ENCODE results near the gene ACSS3.
"Not testable (repeated sequence)": the region's sequence is repeated elsewhere in the genome, so short reads cannot be mapped to it uniquely, and the experiment has no call there.

ACSS3 gene

DNA sequence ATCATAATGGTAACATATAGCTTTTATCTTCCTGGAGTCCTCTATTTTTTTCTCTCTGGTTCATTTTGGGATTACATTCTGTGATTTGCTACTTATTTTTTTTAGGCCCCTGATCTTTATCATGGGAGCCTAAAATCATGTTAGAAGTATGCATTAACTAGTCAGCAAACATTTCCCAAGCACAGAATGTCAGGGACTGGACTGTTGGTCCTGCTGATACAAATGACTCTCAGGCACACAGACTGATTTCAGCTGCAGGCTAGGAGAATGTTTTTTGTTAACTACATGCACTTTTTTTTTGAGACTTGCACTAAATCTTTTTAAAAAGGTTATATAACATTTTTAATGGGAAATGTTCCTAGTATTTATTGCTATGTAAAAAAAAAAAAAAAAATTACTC, 131.1 kb downstream of the ACSS3 start:
- TF ChIP-seq, protein P1, sequence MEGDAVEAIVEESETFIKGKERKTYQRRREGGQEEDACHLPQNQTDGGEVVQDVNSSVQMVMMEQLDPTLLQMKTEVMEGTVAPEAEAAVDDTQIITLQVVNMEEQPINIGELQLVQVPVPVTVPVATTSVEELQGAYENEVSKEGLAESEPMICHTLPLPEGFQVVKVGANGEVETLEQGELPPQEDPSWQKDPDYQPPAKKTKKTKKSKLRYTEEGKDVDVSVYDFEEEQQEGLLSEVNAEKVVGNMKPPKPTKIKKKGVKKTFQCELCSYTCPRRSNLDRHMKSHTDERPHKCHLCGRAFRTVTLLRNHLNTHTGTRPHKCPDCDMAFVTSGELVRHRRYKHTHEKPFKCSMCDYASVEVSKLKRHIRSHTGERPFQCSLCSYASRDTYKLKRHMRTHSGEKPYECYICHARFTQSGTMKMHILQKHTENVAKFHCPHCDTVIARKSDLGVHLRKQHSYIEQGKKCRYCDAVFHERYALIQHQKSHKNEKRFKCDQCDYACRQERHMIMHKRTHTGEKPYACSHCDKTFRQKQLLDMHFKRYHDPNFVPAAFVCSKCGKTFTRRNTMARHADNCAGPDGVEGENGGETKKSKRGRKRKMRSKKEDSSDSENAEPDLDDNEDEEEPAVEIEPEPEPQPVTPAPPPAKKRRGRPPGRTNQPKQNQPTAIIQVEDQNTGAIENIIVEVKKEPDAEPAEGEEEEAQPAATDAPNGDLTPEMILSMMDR (IDR thresholded peaks at IDR 0.05; ENCODE audit: borderline replicate concordance, control extremely low read depth, extremely low read depth, insufficient read depth, missing control alignments) = no peak
- no peak for DNase-seq (ENCODE audit: low spot score)
- in situ Hi-C loops (cut with MboI; ENCODE audit: low sequenced_read_pairs, unreplicated experiment) = no loop called here

DNA sequence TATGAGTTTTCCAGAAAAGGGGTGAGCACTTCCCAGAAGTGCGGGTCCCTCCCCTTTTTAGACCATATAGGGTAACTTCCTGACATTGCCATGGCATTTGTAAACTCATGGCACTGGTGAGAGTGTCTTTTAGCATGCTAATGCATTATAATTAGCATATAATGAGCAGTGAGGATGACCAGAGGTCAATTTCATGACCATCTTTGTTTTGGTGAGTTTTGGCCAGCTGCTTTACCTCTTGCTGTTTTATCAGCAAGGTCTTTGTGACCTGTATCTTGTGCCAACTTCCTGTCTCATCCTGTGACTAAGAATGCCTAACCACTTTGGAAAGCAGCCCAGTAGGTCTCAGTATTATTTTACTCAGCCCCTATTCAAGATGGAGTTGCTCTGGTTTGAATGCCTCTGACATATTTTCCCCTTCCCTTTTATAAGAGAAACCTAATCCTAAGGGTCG, 131.9 kb downstream of the ACSS3 start:
- DNase-seq (ENCODE audit: low spot score); in situ Hi-C loops (cut with MboI; ENCODE audit: low sequenced_read_pairs, unreplicated experiment): not testable (repeated sequence)

DNA sequence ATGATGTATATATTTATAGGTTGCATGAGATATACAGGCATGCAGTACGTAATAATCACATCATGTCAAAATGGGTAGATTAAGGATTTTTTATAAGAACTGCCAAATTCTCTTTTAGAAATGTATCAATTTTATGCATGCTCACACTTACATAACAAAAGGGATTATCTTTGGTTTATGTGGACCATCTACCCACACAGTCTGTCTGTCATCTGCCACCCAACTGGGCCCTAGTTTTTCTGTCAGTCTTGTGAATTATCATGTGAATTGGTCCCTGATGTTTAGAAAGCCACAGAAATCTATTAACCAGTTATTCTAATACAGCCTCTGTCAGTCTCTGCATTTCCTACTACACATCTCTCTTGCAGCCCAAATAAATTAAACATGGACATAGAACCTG, 133.4 kb downstream of the ACSS3 start:
- TF ChIP-seq, protein P1 (IDR thresholded peaks at IDR 0.05; ENCODE audit: borderline replicate concordance, control extremely low read depth, extremely low read depth, insufficient read depth, missing control alignments) = no peak
- in situ Hi-C loops (cut with MboI; ENCODE audit: low sequenced_read_pairs, unreplicated experiment) = no loop called here
- no peak for DNase-seq (ENCODE audit: low spot score)

DNA sequence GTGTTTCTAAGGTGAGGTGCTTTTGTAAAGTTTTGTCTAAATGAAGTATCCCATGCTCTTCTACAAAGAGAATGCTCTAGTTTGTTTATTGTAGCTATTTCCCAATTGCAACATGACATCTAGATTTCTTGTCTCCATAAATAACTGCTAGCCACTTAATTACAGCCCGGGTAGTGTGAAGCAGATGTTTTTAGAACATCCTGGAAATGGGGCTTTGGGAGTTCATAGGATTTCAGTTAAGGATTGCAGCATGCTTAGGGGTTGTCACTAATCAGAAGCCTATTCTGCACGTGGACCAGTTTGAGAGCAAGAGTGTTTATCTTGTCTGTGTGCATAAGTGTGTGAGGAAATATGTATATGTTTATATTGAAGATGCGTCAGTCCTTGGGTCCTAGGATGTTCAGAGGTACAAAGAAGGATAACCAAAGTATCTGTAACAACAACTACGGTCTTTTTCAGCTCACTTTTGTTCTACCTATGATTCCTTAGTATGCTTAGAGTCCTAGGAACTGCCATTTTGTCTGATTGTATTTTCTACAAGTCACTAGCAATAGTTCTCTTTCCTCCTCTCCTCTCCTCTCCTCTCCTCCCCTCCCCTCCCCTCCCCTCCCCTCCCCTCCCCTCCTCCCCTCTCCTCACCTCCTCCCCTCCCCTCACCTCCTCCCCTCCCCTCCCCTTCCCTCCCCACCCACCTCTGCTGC, 135.3 kb downstream of the ACSS3 start:
- TF ChIP-seq, protein P1 (IDR thresholded peaks at IDR 0.05; ENCODE audit: borderline replicate concordance, control extremely low read depth, extremely low read depth, insufficient read depth, missing control alignments) = no peak
- in situ Hi-C loops (cut with MboI; ENCODE audit: low sequenced_read_pairs, unreplicated experiment) = no loop called here
- DNase-seq (ENCODE audit: low spot score) = no peak

DNA sequence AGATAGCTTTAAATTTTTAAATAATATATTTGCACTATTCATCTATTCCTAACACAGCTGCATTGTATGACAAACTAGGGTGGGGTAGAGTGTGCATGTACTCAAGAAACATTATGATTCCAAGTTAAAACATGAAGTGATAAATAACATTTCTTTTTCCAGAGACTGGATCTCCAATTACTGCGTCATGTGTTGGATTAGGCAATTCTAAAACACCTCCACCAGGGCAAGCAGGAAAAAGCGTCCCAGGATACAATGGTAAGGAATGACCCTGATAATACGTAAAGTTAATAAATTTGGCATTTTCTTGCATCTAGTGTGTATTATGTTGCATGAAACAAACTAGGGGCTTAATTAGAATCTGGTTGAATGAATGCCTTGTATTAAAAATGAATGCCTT, 138.9 kb downstream of the ACSS3 start:
- TF ChIP-seq, protein P1 (IDR thresholded peaks at IDR 0.05; ENCODE audit: borderline replicate concordance, control extremely low read depth, extremely low read depth, insufficient read depth, missing control alignments) = no peak
- in situ Hi-C loops (cut with MboI; ENCODE audit: low sequenced_read_pairs, unreplicated experiment) = no loop called here

DNA sequence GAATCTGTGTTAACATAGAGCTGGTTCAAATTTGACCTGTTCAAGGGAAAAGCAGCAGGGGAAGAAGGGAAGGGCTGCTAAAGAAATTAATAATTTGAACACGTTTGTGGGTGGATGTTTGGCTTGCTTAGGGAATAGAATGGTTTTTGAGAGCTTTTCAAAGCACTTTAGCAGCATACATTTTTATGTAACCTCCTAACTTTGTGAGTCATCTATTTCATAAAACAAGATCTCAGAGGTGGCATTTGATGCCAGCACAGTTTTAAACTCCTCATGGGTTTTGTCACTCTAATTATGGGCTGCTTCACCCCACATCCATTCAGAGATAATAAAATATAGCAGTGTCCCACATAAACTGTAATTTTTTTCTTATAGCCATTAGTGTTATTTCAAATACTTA, 143.8 kb downstream of the ACSS3 start:
- in situ Hi-C loops (cut with MboI; ENCODE audit: low sequenced_read_pairs, unreplicated experiment) = no loop called here
- TF ChIP-seq, protein P1 (IDR thresholded peaks at IDR 0.05; ENCODE audit: borderline replicate concordance, control extremely low read depth, extremely low read depth, insufficient read depth, missing control alignments) = no peak
- no peak for DNase-seq (ENCODE audit: low spot score)

More for the DNA sequence above, 138.9 kb downstream of the ACSS3 start:
- DNase-seq (ENCODE audit: low spot score) = no peak

DNA sequence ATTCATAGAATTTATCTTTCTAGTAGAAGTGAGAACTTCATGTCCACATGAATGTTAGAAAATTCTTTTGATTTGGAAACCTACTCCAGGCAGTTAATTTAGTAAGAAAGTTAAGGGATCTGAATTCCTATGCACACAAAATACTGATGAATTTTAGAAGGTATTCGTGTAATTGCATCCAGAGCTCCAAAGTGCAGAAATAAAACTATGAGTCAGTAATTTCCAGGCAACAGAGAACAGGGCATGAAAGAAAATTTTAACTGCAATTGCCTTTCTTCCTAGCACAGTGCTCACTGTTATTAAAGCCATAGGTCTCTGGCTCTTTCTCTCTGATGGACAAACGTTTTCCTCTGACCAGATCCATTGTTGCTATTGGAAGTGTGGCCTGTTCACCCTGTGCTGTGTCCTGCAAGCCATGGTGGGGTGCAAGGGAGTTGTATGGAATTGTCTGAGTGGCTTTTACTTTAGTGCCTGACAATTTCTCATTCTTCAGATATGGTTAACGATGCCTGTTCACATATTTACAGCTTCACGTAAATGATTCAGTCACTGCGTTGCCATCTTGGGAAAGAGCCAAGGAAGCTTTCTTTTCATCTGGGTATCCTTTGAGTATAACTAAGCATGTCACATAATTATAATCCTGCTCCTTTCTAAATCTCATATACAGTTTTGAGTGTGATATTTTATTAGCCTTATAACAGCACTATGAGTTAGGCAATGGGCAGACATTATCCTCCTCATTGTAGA, 145.1 kb downstream of the ACSS3 start:
- TF ChIP-seq, protein P1 (IDR thresholded peaks at IDR 0.05; ENCODE audit: borderline replicate concordance, control extremely low read depth, extremely low read depth, insufficient read depth, missing control alignments) = no peak
- in situ Hi-C loops (cut with MboI; ENCODE audit: low sequenced_read_pairs, unreplicated experiment) = no loop called here
- DNase-seq (ENCODE audit: low spot score) = no peak
